ENCODE results near the gene TBC1D22A. TPM values are rescaled to one million over a fixed set of nuclear protein-coding genes. Genes with fewer than 3 reads are reported as not detected.
"Not testable (repeated sequence)": the region's sequence is repeated elsewhere in the genome, so short reads cannot be mapped to it uniquely, and the experiment has no call there.

Gene TBC1D22A
- total RNA-seq, 1 donor from 2014 or later, result 9.4 TPM

DNA sequence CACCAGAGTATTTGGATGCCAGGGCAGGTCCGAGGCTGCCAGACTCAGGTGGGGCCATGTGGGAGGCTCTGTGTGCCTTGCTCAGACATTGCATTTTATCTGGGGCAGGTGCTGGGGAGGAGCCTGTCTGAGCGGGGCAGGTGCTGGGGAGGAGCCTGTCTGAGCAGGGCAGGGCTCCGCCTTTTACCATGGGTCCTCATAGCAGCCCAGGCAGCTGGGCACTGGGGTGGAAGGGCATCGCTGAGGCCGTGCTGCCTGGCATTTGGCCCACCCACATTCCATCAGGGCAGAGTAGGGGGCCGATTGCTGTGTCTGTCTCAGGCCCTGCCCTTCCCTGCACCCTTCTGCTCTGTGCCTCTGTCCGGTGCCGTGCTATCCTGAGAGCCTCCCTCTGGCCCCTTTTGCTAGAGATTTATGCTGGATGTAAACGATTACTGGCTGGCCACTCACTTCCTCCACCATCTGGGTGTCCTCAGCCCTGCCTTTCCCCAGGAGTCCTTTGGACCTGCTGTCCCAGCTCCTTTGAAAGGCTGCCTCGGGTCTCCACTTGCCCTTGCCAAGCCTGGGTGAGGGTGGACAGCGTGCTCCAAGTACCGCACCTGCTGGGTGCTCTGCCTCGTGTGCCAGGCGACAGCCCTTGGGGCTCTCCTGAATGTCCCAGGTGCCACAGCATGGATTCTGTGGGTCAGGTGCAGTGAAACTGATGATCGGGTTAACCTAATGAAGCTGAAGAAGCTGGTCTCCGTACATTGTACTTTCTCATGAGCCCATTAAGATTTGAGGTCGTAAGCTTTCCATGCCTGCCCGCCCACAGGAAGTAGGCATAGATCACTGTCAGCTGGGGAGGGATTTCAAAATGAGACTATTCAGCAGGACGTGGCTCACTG is 281.6 kb downstream of the TBC1D22A start:
- peak; percentile 57 for DNase-seq (ENCODE audit: low spot score)

DNA sequence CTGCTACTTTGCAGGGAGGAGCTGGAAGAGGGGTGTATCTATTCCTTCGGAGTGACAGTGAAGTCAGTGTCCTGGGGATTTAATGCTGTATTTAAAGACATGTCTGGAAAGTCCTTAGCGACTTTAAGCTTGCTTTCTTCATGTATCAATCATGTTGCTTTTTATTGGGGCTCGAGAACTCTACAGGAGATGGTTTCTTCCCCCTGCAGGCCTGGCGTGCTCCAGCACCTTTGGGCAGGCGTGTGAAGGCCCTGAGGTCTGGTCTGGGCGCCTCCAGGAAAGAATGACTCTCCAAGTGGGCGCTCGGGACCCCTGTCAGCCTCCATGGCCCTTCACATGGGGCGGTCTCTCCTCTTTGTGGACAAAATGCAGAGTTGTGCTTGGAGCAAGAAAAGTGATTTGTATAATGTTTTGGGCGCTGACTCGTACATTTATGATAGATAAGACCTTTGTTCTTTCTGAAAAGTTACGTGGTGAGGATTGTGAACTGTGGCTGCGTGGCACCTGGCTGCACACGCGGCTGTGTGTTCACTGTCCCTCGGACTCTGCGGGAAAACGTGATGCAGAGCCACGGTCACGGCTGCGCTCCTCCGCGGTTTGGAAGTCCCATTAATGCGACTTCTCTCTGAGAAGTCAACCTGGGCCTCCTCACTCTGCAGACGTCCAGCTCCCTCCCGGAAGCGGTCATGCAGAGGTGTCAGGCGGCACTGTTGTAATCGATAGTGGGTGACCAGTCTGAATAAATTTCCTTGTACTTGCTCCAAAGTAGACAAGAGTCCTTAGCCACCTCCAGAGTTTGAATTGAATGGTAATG is 282.5 kb downstream of the TBC1D22A start:
- no peak for DNase-seq (ENCODE audit: low spot score)

DNA sequence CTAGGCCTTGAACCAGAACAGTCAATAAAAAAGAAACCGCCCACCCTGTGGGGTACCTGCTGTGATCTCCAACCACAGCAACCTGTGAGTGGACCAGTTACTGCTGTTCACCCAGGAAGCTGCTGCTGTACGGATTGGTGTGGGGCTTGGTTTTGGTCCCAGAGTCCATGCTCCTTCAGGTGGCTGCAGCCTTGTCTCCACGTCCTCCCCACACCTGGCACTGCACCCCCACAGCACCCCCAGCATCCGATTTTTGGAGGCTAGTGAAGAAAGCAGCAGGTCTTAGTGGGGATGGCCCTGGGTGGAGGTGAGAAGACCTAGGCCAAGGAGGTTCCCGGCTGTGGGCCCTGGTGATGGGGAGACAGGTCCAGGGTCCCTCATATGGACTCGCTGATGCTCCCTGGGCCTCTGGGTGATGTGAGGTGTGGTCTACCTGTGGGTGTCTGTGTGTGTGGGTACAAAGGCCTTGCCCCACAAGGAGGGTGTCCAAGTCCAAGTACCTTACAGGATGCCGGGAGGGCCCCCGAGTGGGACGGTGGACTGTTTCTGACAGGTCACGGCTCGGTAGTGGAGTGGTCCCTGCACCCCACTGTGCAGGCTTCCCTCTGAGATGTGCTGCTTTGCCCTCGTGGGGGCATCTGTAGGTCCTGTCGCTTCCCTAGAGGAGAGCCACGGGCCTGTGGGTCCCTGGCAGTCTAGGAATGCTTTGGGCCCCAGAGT is 283.4 kb downstream of the TBC1D22A start:
- no peak for DNase-seq (ENCODE audit: low spot score)

DNA sequence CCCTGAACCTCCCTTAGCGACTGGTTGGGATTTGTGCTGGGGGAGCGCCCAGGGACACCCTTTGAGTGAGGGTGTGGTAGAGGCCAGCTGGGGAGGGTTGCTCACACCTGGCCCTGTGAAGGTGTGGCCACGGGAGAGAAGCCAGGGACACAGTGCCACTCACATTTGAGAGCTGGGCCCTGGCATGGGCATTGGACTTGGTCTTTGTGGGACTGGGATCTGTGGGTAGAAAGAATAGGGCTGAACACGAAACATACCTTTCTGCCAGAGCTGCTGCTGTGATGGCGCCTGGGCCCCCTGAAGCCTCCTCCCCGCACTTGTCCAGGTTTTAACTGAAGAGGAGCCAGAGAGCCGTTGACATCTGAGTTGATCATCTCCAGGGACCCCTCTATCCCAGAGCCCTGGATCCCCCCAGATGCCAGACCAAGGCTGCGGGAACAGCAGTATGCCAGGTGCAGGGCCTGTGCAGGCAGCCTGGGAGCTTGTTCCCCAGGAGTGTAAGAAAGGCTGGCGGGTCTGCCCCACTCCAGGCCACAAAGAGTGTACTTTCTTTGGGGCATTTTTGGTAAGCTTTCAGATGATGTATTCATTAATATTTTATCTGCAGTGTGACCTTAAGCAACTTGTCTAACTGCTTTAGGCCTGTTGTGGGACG is 284.1 kb downstream of the TBC1D22A start:
- DNase-seq (ENCODE audit: low spot score), result no peak

DNA sequence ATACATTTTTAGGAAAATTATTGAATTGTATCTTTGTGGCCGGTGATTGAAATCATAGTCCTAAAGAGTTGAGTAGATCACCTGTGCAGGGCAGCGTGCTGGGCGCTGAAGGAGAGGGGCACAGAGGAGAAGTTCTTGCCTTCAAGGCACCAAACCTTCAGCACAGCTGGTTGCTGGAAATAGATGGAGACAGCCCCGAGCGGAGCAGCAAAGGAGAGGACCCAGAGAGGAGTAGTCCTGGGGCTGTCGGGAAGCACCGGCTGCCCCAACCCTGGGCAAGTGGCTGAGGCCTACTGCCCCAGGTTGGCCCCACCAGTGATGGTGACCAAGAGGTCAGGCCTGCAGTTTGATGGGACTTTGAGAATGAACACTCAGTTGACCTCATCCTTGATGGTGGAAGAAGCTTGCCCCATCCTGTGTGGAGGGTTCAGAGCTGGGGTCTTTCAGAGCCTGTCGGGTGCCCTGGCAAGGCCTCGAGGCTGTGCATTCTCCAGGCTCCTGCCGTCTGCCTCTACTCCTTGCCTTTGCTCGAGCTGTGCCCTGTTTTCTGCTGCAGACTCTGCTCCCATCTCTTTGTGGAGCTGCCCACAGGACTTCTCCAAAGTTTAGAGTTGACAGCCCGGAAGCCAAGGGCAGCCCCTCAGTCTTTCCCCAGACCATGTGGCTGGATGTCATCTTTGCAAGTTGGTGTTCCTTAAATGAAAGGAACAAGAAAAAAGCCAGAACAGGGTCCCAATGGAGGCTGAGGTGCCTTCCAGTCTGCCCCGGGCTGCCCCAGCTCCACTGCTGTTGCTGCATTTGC is 285.1 kb downstream of the TBC1D22A start:
- DNase-seq (ENCODE audit: low spot score), result no peak

DNA sequence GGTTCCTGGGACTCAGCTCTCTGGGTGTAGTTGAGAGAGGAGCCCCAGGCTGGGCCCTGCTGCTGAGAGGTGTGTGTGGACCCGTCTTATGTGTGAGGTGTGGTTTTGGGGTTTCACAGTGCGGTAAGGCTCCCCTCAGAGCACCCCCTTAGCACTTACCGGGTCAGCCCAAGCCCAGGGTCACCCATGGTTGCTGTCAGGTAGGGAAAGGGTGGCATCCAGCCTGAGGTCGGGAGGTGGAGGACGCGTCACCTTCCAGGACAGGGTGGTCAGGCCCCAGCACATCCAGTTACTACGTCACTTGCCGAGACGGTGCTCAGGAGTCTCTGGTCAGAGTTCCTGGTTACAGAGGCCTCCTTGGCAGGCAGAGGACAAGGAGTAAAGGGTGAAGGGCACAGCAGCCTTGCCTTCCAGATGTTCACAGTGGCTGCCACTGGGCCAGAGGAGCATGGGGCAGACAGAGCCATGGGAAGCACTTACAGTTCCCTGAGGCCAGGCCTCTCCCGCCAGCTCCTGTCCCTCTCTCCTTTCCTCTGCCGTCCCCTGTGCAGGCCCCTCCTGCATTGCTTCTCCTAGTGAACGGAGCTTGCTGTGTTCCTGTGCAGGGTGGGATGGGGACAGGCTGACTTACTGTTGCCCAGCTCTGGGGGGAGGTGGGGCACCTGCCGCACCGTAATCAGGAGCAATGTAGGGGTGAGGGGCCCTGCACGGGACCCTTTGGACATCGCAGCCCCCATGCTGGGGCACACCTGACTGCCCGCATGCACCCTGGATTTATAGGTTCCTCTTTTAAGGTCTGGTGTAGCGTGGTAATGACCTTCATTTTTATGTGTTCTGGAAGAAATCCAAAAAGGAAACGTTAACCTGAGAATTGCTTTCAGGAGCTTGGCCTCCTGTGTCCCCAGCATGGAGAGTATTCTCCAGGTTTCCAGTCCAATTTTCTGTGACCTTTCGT is 285.9 kb downstream of the TBC1D22A start:
- no peak for DNase-seq (ENCODE audit: low spot score)

DNA sequence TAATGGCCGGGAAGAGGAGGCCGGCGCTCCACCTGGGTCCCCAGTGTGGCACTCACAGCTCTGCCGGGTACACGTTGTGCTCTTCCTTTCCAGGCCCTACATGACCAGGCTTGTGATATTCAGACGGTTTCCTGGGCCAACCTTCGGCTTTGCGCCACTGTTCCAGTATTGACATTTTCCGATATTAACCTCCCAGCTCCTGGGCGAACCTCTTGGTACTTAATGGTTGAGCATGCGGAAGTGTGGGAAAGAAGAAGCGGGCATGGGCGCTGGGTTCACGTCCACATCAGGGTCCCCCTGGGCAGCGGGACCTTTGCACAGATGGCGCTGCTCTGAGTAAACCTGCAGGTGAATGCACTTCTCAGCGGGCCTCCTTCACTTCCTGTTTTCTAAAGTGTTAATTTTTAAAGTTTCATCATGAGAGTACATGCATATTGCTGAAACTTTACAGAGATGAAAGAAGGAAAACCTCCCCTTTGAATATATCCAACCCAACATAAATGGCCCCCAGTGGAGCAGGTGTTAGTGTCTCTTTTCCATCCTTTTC is 286.7 kb downstream of the TBC1D22A start:
- no peak for DNase-seq (ENCODE audit: low spot score)

DNA sequence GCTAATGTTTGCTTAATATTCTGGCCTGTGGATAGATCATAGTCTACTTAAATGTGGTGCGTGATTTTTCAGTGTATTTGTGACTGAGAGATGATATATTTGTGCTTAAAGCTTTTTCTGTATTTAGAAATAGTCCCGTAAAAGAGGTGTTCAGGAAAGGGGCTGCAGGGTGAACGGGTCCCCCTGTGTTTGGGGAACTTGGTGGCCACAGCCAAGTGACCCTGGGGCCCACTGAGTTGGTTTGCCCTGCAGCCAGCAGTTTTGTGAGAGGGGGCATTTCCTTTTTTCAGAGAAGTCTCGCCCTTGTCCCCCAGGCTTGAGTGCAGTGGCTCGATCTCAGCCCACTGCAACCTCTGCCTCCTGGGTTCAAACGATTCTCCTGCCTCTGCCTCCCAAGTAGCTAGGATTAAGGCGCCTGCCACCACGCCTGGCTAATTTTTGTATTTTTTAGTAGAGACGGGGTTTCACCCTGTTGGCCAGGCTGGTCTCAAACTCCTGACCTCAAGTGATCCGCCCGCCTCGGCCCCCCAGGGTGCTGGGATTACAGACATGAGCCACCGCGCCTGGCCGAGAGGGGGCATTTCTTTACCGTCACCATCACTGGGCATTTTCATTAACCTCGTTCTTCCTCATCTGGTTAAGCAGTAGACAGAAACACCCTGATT is 287.4 kb downstream of the TBC1D22A start:
- DNase-seq (ENCODE audit: low spot score), result not testable (repeated sequence)

DNA sequence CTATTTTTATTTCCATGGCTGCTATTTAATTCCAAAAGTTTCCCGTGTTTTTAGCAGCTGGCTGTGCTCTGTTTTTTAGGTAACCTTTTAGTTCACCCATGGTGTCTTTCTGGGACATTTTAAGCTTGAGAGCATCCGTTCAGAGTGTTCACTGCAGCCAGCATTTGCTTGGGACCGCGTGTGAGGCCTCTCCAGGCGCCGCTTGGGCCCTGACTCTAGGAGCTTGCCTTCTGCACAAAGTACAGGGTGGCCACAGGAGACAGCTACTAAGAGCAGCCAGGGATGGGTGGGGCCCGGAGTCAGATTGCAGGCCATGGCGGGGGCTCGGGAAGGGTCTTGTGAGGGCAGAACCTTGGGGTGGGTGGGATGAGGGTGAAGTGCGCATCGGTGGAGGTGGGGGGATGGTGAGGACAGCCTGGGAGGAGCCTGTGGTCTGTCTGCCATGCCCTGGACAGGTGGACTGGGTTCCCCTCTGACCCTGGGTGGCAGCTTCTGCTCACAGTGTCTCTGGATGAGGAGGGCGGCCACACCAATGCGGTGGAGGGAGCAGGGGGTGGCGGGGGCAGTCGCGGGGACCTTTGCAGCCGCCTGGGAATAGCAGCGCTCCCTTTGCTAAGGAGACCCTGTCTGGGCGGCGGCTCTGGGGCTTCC is 288.1 kb downstream of the TBC1D22A start:
- DNase-seq (ENCODE audit: low spot score), result no peak

DNA sequence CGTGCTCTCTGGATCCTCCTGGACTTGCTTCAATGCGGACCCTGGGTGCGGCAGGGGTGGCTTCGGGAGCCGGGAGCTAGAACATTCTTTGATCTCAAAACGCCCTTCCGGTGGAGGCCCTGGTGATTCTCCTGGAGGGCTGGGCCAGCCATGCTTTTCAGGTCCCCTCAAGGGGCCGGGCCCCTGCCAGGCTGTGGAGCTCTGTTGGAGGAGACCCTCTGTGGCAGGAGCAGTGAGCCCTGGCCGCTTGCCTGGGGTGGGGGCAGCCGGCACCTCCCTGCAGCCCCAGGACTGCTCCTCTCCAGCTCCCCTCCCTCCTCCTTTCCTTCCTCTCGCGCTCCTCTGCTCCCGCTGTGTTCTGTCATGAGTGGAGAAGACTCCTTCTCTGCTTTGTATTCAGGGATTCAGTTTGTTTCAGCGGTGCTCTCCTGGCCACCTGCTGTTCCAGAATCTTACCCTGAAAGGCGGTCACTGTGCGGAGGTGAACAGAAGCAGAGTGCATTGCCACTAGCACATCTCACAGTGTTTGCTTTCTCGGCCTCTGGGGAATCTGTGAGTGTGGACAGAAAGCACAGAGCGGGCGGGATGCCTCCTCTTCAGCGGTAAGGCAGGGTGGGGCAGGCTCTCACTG is 289.1 kb downstream of the TBC1D22A start:
- no peak for DNase-seq (ENCODE audit: low spot score)

DNA sequence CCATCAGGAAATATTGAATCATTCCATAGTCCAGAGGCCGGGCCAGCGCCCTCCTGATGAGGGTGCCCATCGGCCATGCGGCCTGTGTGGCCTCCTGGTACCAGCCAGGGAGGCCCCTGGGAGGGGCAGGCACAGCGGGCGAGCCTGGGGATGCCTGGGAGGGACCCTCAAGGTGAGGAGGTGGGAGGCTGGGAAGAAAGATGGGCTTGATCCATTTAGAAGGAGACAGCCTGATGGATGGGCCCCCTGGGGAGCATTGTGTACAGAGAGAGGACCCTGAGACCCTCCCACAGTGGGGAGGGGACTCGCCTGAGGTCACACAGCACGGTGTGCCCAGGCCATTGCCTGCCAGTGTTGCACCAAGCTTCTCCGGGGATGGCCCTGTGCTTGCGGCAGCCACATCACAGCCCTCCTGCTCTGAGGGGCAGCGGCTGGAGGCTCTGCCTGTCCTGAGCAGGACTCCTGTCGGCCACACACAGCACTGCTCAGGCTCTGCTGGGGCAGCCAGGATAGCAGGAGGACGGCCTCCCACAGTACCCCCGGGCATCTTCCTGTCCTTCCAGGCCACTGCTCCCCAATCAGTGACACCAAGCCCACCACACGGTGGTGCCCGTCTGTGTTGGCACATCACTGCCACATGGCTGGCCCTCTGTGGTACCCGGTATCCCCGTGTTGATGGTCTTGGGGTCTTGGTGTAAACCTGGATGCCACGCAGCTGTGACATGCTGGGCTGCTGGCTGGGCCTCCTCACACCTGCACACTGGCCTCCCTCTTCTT is 290.0 kb downstream of the TBC1D22A start:
- no peak for DNase-seq (ENCODE audit: low spot score)

DNA sequence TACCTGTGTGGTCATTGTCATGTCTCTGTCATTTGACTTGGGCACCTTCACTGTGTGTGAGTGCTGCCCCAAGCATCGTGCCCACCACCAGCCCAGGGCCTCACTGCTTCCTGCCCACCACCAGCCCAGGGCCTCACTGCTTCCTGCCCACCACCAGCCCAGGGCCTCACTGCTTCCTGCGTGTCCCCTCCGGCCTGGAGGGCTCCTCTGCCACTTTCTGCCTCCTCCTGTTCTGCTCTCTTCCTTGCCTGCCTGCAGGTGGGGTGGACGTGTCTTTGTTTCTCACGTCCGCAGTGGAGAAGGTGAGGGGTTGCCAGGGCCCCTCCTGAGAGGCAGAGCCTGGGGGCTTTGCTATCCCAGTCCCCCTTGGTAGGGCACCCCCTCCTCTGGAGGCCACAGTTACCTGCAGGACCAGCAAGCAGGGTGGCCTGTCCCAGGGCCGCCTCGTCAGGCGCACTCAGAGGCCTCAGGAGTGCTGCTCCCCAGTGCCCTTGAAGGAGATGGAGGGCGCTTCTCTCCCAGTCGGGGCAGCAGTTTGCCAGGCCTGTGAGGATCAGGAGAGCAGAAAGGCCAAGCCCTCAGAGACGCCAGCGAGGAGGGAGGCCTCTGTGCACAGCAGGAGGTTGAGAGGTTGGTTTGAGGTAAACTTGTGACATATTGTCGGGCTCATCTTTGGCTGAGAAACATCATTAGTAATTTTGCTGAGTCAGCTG is 290.7 kb downstream of the TBC1D22A start:
- DNase-seq (ENCODE audit: low spot score), result no peak

DNA sequence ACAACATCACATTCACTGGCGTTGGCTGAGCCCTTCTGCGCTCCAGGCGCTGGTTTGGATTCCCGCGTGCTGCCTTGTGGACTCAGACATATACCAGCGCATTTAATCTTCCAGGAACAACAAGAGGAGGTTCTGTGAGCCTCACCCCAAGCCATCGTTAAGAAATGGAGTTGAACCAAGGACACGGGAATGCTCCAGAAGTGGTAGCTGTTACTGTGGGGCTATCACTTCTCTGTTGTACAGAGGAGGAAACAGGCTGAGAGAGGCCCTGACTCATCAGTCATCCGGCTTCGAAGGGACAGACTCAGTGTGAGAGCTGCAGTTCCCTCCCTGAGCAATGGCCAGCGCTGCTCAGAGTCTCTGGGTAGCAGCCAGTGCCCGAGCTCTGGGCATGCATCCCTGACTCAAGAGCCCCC is 291.3 kb downstream of the TBC1D22A start:
- no peak for DNase-seq (ENCODE audit: low spot score)

DNA sequence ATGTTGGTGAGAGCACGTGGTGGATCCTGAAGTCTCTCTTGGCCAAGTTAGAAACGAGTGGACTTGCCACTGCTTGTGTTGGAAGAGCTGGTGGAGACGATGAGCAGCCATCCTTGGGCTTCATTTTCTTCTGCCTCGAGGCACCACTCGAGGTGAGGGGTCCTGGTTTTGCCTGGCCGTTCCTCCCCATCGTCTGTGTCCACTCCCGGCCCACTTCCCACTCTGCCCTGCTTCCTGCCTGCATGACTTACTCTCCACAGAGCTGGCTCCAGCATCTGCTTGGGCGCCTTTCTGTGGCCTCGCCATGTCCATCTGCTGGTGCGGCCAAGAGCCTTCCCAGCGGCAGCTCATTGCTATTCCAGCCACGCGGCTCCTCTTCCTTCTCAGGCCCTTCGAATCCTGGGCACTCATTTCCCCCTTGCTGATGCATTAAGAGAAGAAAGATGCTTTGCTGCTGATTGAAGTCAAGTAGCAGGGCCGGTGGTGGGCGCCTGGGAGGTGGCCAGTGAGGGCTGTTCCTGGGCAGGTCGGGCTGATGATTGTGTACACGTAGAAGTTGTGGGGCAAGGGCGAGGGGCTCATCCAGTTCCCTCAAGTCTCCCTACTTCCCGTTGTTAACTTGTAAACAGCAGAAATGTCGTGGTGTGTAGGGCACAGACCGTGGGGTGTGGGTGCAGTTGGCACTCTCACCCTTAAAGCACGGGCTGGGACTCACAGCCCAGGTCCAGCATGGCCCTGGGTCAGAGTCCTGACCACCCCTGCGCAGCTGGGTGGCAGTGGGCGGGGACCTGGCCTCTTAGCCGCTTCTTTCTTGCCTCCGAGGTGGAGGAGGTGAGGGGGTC is 292.0 kb downstream of the TBC1D22A start:
- DNase-seq (ENCODE audit: low spot score), result no peak

DNA sequence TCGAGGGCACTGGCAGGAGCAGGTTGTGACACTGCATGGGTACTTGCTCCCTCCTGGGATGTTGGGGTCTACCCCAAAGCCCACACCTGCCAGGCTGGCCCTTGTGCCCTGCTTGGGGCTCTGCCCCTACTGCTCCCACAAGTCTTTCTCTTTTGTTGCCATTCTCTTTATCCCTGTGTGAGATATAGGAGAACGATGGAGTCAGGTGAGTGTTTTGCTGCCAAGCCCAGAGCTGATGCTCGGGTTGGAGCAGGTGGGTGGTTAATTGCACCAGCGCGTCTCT is 292.6 kb downstream of the TBC1D22A start:
- DNase-seq (ENCODE audit: low spot score), result no peak
